OCI-LY7 (cell line): ENCODE results near the gene NES. TPM values are rescaled to one million over a fixed set of nuclear protein-coding genes. Genes with fewer than 3 reads are reported as not detected.

Experiments
- BruUV-seq: library from RNA; stranded (reverse); fragments of 400-500 nt; replicated peaks from 2 replicates; lab custom pipeline; 2021; lab: Mats Ljungman, UMichigan
- CTCF ChIA-PET: fragments of 300-600 bp; sonication (Branson Sonifier 250); formaldehyde crosslinking; loops from one replicate; lab custom pipeline; 2022; ENCODE audit warnings: antibody characterized with exemption; ENCODE audit not compliant: unreplicated experiment; lab: Charles Lee
- POLR2A ChIA-PET: fragments of 300-600 bp; sonication (Branson Sonifier 250); formaldehyde crosslinking; loops from one replicate; lab custom pipeline; 2022; ENCODE audit warnings: antibody characterized with exemption; lab: Charles Lee
- DNase-seq: peaks from one replicate; pipeline ENCODE4 v3.0.0-alpha.2; 2015; ENCODE audit warnings: low spot score
- H2AFZ ChIP-seq: fragments of 200-600 bp; sonication (generic), shearing (Covaris generic); 2 replicates; pipeline ENCODE4 v1.6.1; 2014; ENCODE audit warnings: mild to moderate bottlenecking, antibody characterized with exemption, low read length, moderate library complexity
- H3K27ac ChIP-seq: fragments of 200-600 bp; sonication (generic); 2 replicates; pipeline ENCODE4 v1.5.1; 2014; ENCODE audit warnings: mixed run types, low read depth, mild to moderate bottlenecking, moderate library complexity, low read length, inconsistent platforms; ENCODE audit not compliant: poor library complexity, severe bottlenecking
- H3K36me3 ChIP-seq: fragments of 200-600 bp; sonication (generic); 2 replicates; pipeline ENCODE4 v1.6.1; 2014; ENCODE audit warnings: mild to moderate bottlenecking, antibody characterized with exemption, low read length, moderate library complexity, mixed read lengths; ENCODE audit not compliant: insufficient read depth
- H3K4me1 ChIP-seq: fragments of 200-600 bp; sonication (generic); 2 replicates; pipeline ENCODE4 v1.5.1; 2014; ENCODE audit warnings: mild to moderate bottlenecking, low read length; ENCODE audit not compliant: insufficient read depth, poor library complexity, severe bottlenecking
- H3K4me2 ChIP-seq: fragments of 200-600 bp; sonication (generic); 2 replicates; pipeline ENCODE4 v1.6.1; 2014; ENCODE audit warnings: mild to moderate bottlenecking, low read length
- H3K4me3 ChIP-seq: fragments of 200-600 bp; sonication (generic); 2 replicates; pipeline ENCODE4 v1.5.1; 2014; ENCODE audit warnings: mild to moderate bottlenecking, low read depth, low read length; ENCODE audit not compliant: poor library complexity, severe bottlenecking
- H3K79me2 ChIP-seq: fragments of 200-600 bp; sonication (generic); 2 replicates; pipeline ENCODE4 v1.6.1; 2016; ENCODE audit warnings: low read depth, mild to moderate bottlenecking, low read length, moderate library complexity, mixed read lengths; ENCODE audit not compliant: insufficient read depth
- H3K9me2 ChIP-seq: fragments of 200-600 bp; sonication (generic); 2 replicates; pipeline ENCODE4 v1.6.1; 2016; ENCODE audit warnings: mild to moderate bottlenecking, low read length, mixed read lengths; ENCODE audit not compliant: insufficient read depth
- H3K9me3 ChIP-seq: fragments of 200-600 bp; sonication (generic); 2 replicates; pipeline ENCODE4 v1.6.1; 2014; ENCODE audit warnings: mild to moderate bottlenecking, mixed run types, low read length, mixed read lengths
- H4K20me1 ChIP-seq: fragments of 200-600 bp; sonication (generic); 2 replicates; pipeline ENCODE4 v1.6.1; 2014; ENCODE audit warnings: mild to moderate bottlenecking, antibody characterized with exemption, low read length, moderate library complexity, mixed read lengths; ENCODE audit not compliant: insufficient read depth
- CTCF ChIP-seq: fragments of 200-600 bp; sonication (generic); conservative IDR thresholded peaks from 2 replicates; pipeline ENCODE4 v1.5.1; 2014; ENCODE audit warnings: mild to moderate bottlenecking, antibody characterized with exemption, low read length, moderate library complexity, mixed read lengths
- EZH2phosphoT487 ChIP-seq: fragments of 200-600 bp; sonication (generic); IDR thresholded peaks from 2 replicates; pipeline ENCODE4 v1.6.1; 2018; ENCODE audit warnings: low read depth, borderline replicate concordance, mild to moderate bottlenecking, mixed run types, antibody characterized with exemption, low read length, moderate library complexity, mixed read lengths
- intact Hi-C: fragments of 100-400 bp; cut with micrococcal nuclease; formaldehyde crosslinking; loops from one replicate; pipeline ENCODE4 v1.10.0; 2022; ENCODE audit not compliant: unreplicated experiment
- total RNA-seq, 2 experiments: library from RNA; depleted of rRNA in 1 of 2; stranded (reverse); fragments of >200 nt in 1 of 2; shearing (Covaris generic) in 1 of 2; gene quantifications; 2 replicates each; pipeline ENCODE4 v1.2.3, GENCODE V29; 2014 to 2022

Gene NES
- total RNA-seq, 2 experiments from 2014 or later = not detected

- no peaks in the 10 kb centered on the region for H3K79me2 ChIP-seq
- no peak overlapping the region for H3K4me3 ChIP-seq
- intact Hi-C loops = no loop called here
- H3K9me3 ChIP-seq = no peaks in the 10 kb centered on the region
- no peaks in the 10 kb centered on the region for H3K4me1 ChIP-seq
- DNase-seq = no peak
- H3K4me2 ChIP-seq = no peak overlapping the region
- H3K27ac ChIP-seq = no peak overlapping the region
- BruUV-seq = no TSS peak
- CTCF ChIA-PET = no interaction called here
- TF ChIP-seq EZH2phosphoT487 (no peak), CTCF (no peak)
- POLR2A ChIA-PET = no interaction called here
- H3K36me3 ChIP-seq = no peaks in the 10 kb centered on the region
- no peak overlapping the region for H2AFZ ChIP-seq
- no peaks in the 10 kb centered on the region for H4K20me1 ChIP-seq
- no peaks in the 10 kb centered on the region for H3K9me2 ChIP-seq
These were observed 1.7 kb downstream of the NES start for GRCh38 chr1:156675210-156676113.

- Histone ChIP-seq H3K9me3 (no peaks in the 10 kb centered on the region), H3K9me2 (no peaks in the 10 kb centered on the region), H3K36me3 (no peaks in the 10 kb centered on the region), H4K20me1 (no peaks in the 10 kb centered on the region; the same call in 1 of the 2 replicates), H2AFZ (no peak overlapping the region), H3K4me3 (no peak overlapping the region), H3K4me1 (no peaks in the 10 kb centered on the region), H3K4me2 (no peak overlapping the region), H3K27ac (no peak overlapping the region), H3K79me2 (no peaks in the 10 kb centered on the region)
- POLR2A ChIA-PET = no interaction called here
- DNase-seq = no peak
- no TSS peak for BruUV-seq
- intact Hi-C loops = no loop called here
- CTCF ChIA-PET = interaction anchor here (0.6 kb wide), 1 partner anchor 9 kb away, joined by 3 read pairs; no protein-coding TSS in a partner anchor
- TF ChIP-seq CTCF = no peak
- no peak for TF ChIP-seq EZH2phosphoT487
These were observed 3.7 kb downstream of the NES start for GRCh38 chr1:156673387-156674121.
